PC-9 (cell line): ENCODE data around the gene TMEM219. TPM values are rescaled to one million over a fixed set of nuclear protein-coding genes. Genes with fewer than 3 reads are reported as not detected.

Experiments used
- BruUV-seq: library from RNA; stranded (reverse); fragments of 400-500 nt; replicated peaks from 2 replicates; lab custom pipeline; 2021; lab: Mats Ljungman, UMichigan
- CTCF ChIA-PET: fragments of 300-600 bp; sonication (Branson Sonifier 250); formaldehyde crosslinking; loops from one replicate; lab custom pipeline; 2022; ENCODE audit warnings: antibody characterized with exemption; lab: Charles Lee
- POLR2A ChIA-PET: fragments of 300-600 bp; sonication (Branson Sonifier 250); formaldehyde crosslinking; loops from one replicate; lab custom pipeline; 2022; ENCODE audit warnings: antibody characterized with exemption; ENCODE audit not compliant: unreplicated experiment; lab: Charles Lee
- DNase-seq, 2 experiments: peaks; one replicate each; pipeline versions ENCODE4 v3.0.0 to v3.0.0-alpha.2; 2015 to 2022; ENCODE audit warnings: mixed read lengths in 1 of 2
- H2AFZ ChIP-seq: fragments of 200-600 bp; sonication (generic); 2 replicates; pipeline ENCODE4 v1.8.1; 2017; ENCODE audit warnings: antibody characterized with exemption
- H3F3A ChIP-seq: fragments of 200-600 bp; sonication (generic); 2 replicates; pipeline ENCODE4 v1.8.1; 2017; ENCODE audit warnings: antibody characterized with exemption, mild to moderate bottlenecking, low read depth; ENCODE audit not compliant: insufficient read depth
- H3K27ac ChIP-seq: fragments of 200-600 bp; sonication (generic); 2 replicates; pipeline ENCODE4 v1.6.1; 2016; ENCODE audit warnings: mixed run types
- H3K27me3 ChIP-seq: fragments of 200-600 bp; sonication (generic); 2 replicates; pipeline ENCODE4 v1.6.1; 2016; ENCODE audit warnings: low read depth, mixed run types; ENCODE audit not compliant: insufficient read depth
- H3K36me3 ChIP-seq: fragments of 200-600 bp; sonication (generic); 2 replicates; pipeline ENCODE4 v1.6.1; 2016; ENCODE audit warnings: low read depth, mixed run types
- H3K4me1 ChIP-seq: fragments of 200-600 bp; sonication (generic); replicated peaks from 2 replicates; pipeline ENCODE4 v1.6.1; 2016; ENCODE audit warnings: mixed run types; ENCODE audit not compliant: insufficient read depth
- H3K4me2 ChIP-seq: fragments of 200-600 bp; sonication (generic); 2 replicates; pipeline ENCODE4 v1.6.1; 2017; ENCODE audit warnings: mixed run types
- H3K4me3 ChIP-seq: fragments of 200-600 bp; sonication (generic); 2 replicates; pipeline ENCODE4 v1.6.1; 2016; ENCODE audit warnings: mixed run types
- H3K79me2 ChIP-seq: fragments of 200-600 bp; sonication (generic); 2 replicates; pipeline ENCODE4 v1.6.1; 2017; ENCODE audit warnings: low read depth, mixed run types
- H3K9me2 ChIP-seq: fragments of 200-600 bp; sonication (generic); 2 replicates; pipeline ENCODE4 v1.8.1; 2017; ENCODE audit warnings: mild to moderate bottlenecking; ENCODE audit not compliant: insufficient read depth
- H3K9me3 ChIP-seq: fragments of 200-600 bp; sonication (generic); 2 replicates; pipeline ENCODE4 v1.8.1; 2016; ENCODE audit warnings: low read depth; ENCODE audit not compliant: insufficient read depth
- H4K20me1 ChIP-seq: fragments of 200-600 bp; sonication (generic); 2 replicates; pipeline ENCODE4 v1.8.1; 2017; ENCODE audit not compliant: insufficient read depth
- EZH2 ChIP-seq: fragments of 200-600 bp; sonication (generic); IDR thresholded peaks from 2 replicates; pipeline ENCODE4 v1.8.0; 2017; ENCODE audit warnings: antibody characterized with exemption, low read depth
- intact Hi-C: fragments of 100-400 bp; cut with micrococcal nuclease; formaldehyde crosslinking; loops from one replicate; pipeline ENCODE4 v1.10.0; 2022; ENCODE audit not compliant: unreplicated experiment
- total RNA-seq: library from RNA; stranded (reverse); gene quantifications from 2 replicates; pipeline ENCODE4 v1.2.3, GENCODE V29; 2021
- TF ChIP-seq, protein P1 (sequence below): fragments of 200-600 bp; sonication (generic); conservative IDR thresholded peaks from 2 replicates; pipeline ENCODE4 v1.6.1; 2017; ENCODE audit warnings: mixed run types, antibody characterized with exemption, mild to moderate bottlenecking, moderate library complexity

Gene TMEM219
- total RNA-seq, 1 experiment from 2014 or later: 141 TPM

DNA sequence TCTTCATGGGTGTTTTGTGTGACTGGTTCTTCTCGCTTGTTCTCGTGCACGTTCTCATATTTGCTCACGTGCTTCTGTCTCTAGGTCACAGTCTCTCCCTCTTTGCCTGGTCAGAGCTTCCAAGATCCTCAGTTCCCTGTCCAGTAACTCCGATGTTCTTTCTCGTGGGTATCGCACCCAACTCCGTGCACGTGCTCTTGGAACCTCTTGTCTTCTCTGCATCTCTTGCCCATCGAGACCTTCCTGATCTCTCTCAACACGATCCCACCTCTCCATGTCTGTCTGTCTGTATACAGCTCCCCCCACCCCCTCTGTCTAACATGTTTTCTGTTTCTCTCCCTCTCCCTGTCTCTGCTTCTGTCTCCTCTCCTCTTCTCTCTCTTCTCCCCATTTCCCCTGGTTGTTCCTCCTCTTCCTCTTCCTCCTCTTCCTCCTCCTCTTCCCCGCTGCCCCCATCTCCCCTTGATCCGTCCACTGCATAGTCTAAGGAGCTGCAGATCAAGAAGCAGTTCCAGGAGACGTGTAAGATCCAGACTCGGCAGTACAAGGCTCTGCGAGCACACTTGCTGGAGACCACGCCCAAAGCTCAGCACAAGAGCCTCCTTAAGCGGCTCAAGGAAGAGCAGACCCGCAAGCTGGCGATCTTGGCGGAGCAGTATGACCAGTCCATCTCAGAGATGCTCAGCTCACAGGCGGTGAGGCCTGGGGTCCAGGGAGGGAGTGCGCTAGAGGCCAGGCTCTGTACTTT, 27.4 kb downstream of the TMEM219 start:
- H2AFZ ChIP-seq: no peak overlapping the region
- H3K27ac ChIP-seq: no peak overlapping the region
- TF ChIP-seq, protein P1, sequence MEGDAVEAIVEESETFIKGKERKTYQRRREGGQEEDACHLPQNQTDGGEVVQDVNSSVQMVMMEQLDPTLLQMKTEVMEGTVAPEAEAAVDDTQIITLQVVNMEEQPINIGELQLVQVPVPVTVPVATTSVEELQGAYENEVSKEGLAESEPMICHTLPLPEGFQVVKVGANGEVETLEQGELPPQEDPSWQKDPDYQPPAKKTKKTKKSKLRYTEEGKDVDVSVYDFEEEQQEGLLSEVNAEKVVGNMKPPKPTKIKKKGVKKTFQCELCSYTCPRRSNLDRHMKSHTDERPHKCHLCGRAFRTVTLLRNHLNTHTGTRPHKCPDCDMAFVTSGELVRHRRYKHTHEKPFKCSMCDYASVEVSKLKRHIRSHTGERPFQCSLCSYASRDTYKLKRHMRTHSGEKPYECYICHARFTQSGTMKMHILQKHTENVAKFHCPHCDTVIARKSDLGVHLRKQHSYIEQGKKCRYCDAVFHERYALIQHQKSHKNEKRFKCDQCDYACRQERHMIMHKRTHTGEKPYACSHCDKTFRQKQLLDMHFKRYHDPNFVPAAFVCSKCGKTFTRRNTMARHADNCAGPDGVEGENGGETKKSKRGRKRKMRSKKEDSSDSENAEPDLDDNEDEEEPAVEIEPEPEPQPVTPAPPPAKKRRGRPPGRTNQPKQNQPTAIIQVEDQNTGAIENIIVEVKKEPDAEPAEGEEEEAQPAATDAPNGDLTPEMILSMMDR: no peak
- TF ChIP-seq EZH2: no peak
- no peaks in the 10 kb centered on the region for H3K27me3 ChIP-seq
- peaks cover 30% of the 10 kb centered on the region for H3F3A ChIP-seq
- DNase-seq: no peak
- no peak overlapping the region for H3K4me3 ChIP-seq
- intact Hi-C loops: no loop called here
- ChIA-PET CTCF (interaction anchor here (0.6 kb wide), 1 partner anchor 125 kb away, joined by 6 read pairs; no protein-coding TSS in a partner anchor), POLR2A (no interaction called here)
- peaks cover 10% of the 10 kb centered on the region for H3K4me1 ChIP-seq
- H3K36me3 ChIP-seq: peaks cover 11% of the 10 kb centered on the region
- H4K20me1 ChIP-seq: no peaks in the 10 kb centered on the region
- no TSS peak for BruUV-seq
- no peak overlapping the region for H3K4me2 ChIP-seq
- no peaks in the 10 kb centered on the region for H3K79me2 ChIP-seq
- no peaks in the 10 kb centered on the region for H3K9me2 ChIP-seq
- H3K9me3 ChIP-seq: no peaks in the 10 kb centered on the region

DNA sequence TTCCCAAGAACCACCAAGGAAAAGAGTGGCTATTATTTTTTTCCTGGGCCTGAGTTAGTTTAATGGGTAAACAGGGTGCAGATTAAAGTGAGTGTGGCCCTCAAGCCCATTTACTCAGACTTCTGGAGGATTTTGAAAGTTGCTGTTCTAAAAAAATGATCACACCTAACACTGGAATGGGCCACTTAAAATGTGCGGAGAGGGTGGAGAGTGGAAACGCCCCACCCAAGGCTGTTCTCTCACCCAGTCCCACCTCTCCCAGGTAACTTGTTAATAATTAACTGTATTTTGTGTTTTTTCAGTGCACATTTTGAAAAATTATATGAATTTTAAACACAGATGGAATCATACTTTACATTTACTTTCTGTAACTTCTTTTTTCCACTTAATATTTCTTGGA, 28.2 kb downstream of the TMEM219 start:
- TF ChIP-seq, protein P1: no peak
- no peak for TF ChIP-seq EZH2
- Histone ChIP-seq H3K27me3 (no peaks in the 10 kb centered on the region), H2AFZ (no peak overlapping the region), H3K9me3 (no peaks in the 10 kb centered on the region), H4K20me1 (no peaks in the 10 kb centered on the region), H3K4me1 (peaks cover 17% of the 10 kb centered on the region), H3K27ac (no peak overlapping the region), H3K4me3 (no peak overlapping the region), H3K79me2 (no peaks in the 10 kb centered on the region), H3K4me2 (no peak overlapping the region), H3K9me2 (no peaks in the 10 kb centered on the region), H3F3A (peaks cover 34% of the 10 kb centered on the region), H3K36me3 (peaks cover 6% of the 10 kb centered on the region; the same call in 1 of the 2 replicates)
- no TSS peak for BruUV-seq
- ChIA-PET POLR2A (no interaction called here), CTCF (interaction anchor here (0.6 kb wide), 1 partner anchor 125 kb away, joined by 6 read pairs; no protein-coding TSS in a partner anchor)
- intact Hi-C loops: no loop called here
- no peak for DNase-seq

DNA sequence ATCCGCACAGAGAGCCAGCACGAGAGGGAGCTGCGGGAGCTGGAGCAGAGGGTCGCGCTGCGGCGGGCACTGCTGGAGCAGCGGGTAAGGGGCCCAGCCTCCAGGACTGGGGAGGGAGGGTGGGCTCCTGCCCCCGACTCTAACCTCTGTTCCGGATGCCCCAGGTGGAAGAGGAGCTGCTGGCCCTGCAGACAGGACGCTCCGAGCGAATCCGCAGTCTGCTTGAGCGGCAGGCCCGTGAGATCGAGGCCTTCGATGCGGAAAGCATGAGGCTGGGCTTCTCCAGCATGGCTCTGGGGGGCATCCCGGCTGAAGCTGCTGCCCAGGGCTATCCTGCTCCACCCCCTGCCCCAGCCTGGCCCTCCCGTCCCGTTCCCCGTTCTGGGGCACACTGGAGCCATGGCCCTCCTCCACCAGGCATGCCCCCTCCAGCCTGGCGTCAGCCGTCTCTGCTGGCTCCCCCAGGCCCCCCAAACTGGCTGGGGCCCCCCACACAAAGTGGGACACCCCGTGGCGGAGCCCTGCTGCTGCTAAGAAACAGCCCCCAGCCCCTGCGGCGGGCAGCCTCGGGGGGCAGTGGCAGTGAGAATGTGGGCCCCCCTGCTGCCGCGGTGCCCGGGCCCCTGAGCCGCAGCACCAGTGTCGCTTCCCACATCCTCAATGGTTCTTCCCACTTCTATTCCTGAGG, 29.1 kb downstream of the TMEM219 start:
- Histone ChIP-seq H2AFZ (no peak overlapping the region), H3K4me2 (no peak overlapping the region), H3K27me3 (no peaks in the 10 kb centered on the region), H3K9me2 (no peaks in the 10 kb centered on the region), H3K4me3 (no peak overlapping the region), H4K20me1 (no peaks in the 10 kb centered on the region), H3K4me1 (peaks cover 17% of the 10 kb centered on the region), H3K9me3 (no peaks in the 10 kb centered on the region), H3K79me2 (no peaks in the 10 kb centered on the region), H3K36me3 (no peaks in the 10 kb centered on the region; the same call in 1 of the 2 replicates), H3F3A (peaks cover 38% of the 10 kb centered on the region), H3K27ac (no peak overlapping the region)
- no peak for TF ChIP-seq EZH2
- no TSS peak for BruUV-seq
- ChIA-PET POLR2A (no interaction called here), CTCF (interaction anchor here (0.6 kb wide), 2 partner anchors 146 to 257 kb away, joined by 3 to 5 read pairs; no protein-coding TSS in a partner anchor)
- intact Hi-C loops: no loop called here
- DNase-seq: no peak
